ENCODE measurements around the gene KCNMA1. TPM values are rescaled to one million over a fixed set of nuclear protein-coding genes. Genes with fewer than 3 reads are reported as not detected.

The KCNMA1 gene
- total RNA-seq, 1 experiment from 2014 or later: 31.3 TPM

GRCh38 chr10:77037735-77038403 is 599.7 kb downstream of the KCNMA1 start:
- Histone ChIP-seq H3K4me3 (ENCODE audit: low read length) (no peak overlapping the region), H3K79me2 (ENCODE audit: low read length) (no peaks in the 10 kb centered on the region), H3K9me2 (replicated peaks; ENCODE audit: insufficient read depth, low read length) (no peaks in the 10 kb centered on the region), H3K27me3 (ENCODE audit: low read length) (no peaks in the 10 kb centered on the region), H3K36me3 (ENCODE audit: insufficient read depth, low read length) (no peaks in the 10 kb centered on the region), H2AFZ (ENCODE audit: low read length) (no peak overlapping the region), H3K4me1 (ENCODE audit: low read length) (no peaks in the 10 kb centered on the region), H4K20me1 (ENCODE audit: insufficient read depth, low read depth, low read length) (no peaks in the 10 kb centered on the region), H3K4me2 (ENCODE audit: low read depth, low read length, poor library complexity, severe bottlenecking) (no peak overlapping the region), H3K9me3 (ENCODE audit: low read length) (no peaks in the 10 kb centered on the region), H3K9ac (ENCODE audit: low read length) (no peak overlapping the region), H3K27ac (ENCODE audit: low read length) (no peak overlapping the region)
- no peak for DNase-seq

GRCh38 chr10:77036993-77037734 is 600.4 kb downstream of the KCNMA1 start:
- no peaks in the 10 kb centered on the region for H3K9me3 ChIP-seq (ENCODE audit: low read length)
- no peak overlapping the region for H3K4me2 ChIP-seq (ENCODE audit: low read depth, low read length, poor library complexity, severe bottlenecking)
- no peaks in the 10 kb centered on the region for H3K36me3 ChIP-seq (ENCODE audit: insufficient read depth, low read length)
- H3K4me3 ChIP-seq (ENCODE audit: low read length): no peak overlapping the region
- peak; percentile 76 for DNase-seq
- no peaks in the 10 kb centered on the region for H3K9me2 ChIP-seq (replicated peaks; ENCODE audit: insufficient read depth, low read length)
- H3K27me3 ChIP-seq (ENCODE audit: low read length): no peaks in the 10 kb centered on the region
- no peaks in the 10 kb centered on the region for H4K20me1 ChIP-seq (ENCODE audit: insufficient read depth, low read depth, low read length)
- no peaks in the 10 kb centered on the region for H3K4me1 ChIP-seq (ENCODE audit: low read length)
- no peak overlapping the region for H3K27ac ChIP-seq (ENCODE audit: low read length)
- no peaks in the 10 kb centered on the region for H3K79me2 ChIP-seq (ENCODE audit: low read length)
- no peak overlapping the region for H2AFZ ChIP-seq (ENCODE audit: low read length)
- H3K9ac ChIP-seq (ENCODE audit: low read length): no peak overlapping the region

DNA sequence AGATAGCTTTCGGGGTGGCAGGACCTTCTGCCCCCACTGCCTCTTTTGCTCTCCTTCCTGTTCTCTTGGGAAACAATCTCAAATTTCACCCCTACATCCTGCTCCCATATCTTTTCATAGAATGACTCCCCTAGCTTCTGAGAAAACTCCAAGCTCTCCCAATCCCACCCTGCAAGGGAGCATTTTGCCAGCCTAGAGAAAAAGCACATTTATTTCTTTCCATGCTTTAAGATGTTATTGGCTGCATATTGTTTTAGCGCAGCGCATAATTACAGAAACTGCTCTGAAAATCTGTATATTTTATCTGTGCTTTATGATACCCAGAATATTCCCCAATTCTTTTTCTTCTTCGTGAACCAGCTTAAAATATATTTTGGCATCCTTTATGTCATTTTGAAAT is 601.3 kb downstream of the KCNMA1 start:
- no peak overlapping the region for H3K27ac ChIP-seq (ENCODE audit: low read length)
- H3K4me1 ChIP-seq (ENCODE audit: low read length): no peaks in the 10 kb centered on the region
- no peaks in the 10 kb centered on the region for H3K79me2 ChIP-seq (ENCODE audit: low read length)
- no peaks in the 10 kb centered on the region for H3K9me3 ChIP-seq (ENCODE audit: low read length)
- H3K36me3 ChIP-seq (ENCODE audit: insufficient read depth, low read length): no peaks in the 10 kb centered on the region
- no peaks in the 10 kb centered on the region for H3K27me3 ChIP-seq (ENCODE audit: low read length)
- no peak overlapping the region for H3K4me3 ChIP-seq (ENCODE audit: low read length)
- DNase-seq: no peak
- no peak overlapping the region for H3K4me2 ChIP-seq (ENCODE audit: low read depth, low read length, poor library complexity, severe bottlenecking)
- no peak overlapping the region for H2AFZ ChIP-seq (ENCODE audit: low read length)
- no peaks in the 10 kb centered on the region for H4K20me1 ChIP-seq (ENCODE audit: insufficient read depth, low read depth, low read length)
- no peak overlapping the region for H3K9ac ChIP-seq (ENCODE audit: low read length)
- no peaks in the 10 kb centered on the region for H3K9me2 ChIP-seq (replicated peaks; ENCODE audit: insufficient read depth, low read length)

DNA sequence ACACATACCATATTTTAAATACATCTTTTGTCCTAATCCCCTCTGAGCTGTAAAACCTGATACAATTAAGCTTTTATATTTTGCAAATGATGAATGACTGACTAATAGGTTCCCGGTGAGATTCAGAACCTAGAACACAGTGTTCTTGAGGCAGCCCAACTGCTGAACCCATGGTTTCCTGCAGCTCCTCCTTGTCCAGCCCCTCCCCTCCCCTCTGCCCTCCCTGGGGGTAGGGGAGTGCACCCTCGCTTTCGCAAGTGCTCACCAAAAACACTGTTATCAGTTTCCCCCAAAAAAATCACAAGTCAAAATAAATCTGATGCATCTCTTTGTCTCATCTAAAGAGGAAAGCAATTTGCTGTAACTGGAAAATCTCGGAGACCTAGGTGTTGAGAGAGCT is 602.8 kb downstream of the KCNMA1 start:
- Histone ChIP-seq H3K27ac (ENCODE audit: low read length) (no peak overlapping the region), H2AFZ (ENCODE audit: low read length) (no peak overlapping the region), H4K20me1 (ENCODE audit: insufficient read depth, low read depth, low read length) (no peaks in the 10 kb centered on the region), H3K9me3 (ENCODE audit: low read length) (no peaks in the 10 kb centered on the region), H3K27me3 (ENCODE audit: low read length) (no peaks in the 10 kb centered on the region), H3K4me3 (ENCODE audit: low read length) (no peak overlapping the region), H3K4me1 (ENCODE audit: low read length) (no peaks in the 10 kb centered on the region), H3K9ac (ENCODE audit: low read length) (no peak overlapping the region), H3K9me2 (replicated peaks; ENCODE audit: insufficient read depth, low read length) (no peaks in the 10 kb centered on the region), H3K79me2 (ENCODE audit: low read length) (no peaks in the 10 kb centered on the region), H3K4me2 (ENCODE audit: low read depth, low read length, poor library complexity, severe bottlenecking) (no peak overlapping the region), H3K36me3 (ENCODE audit: insufficient read depth, low read length) (no peaks in the 10 kb centered on the region)
- no peak for DNase-seq

- no peaks in the 10 kb centered on the region for H3K79me2 ChIP-seq (ENCODE audit: low read length)
- no peaks in the 10 kb centered on the region for H3K36me3 ChIP-seq (ENCODE audit: insufficient read depth, low read length)
- H3K4me2 ChIP-seq (ENCODE audit: low read depth, low read length, poor library complexity, severe bottlenecking): no peak overlapping the region
- no peak overlapping the region for H3K4me3 ChIP-seq (ENCODE audit: low read length)
- no peak overlapping the region for H3K27ac ChIP-seq (ENCODE audit: low read length)
- no peaks in the 10 kb centered on the region for H3K9me2 ChIP-seq (replicated peaks; ENCODE audit: insufficient read depth, low read length)
- H3K9me3 ChIP-seq (ENCODE audit: low read length): no peaks in the 10 kb centered on the region
- no peak for DNase-seq
- no peaks in the 10 kb centered on the region for H4K20me1 ChIP-seq (ENCODE audit: insufficient read depth, low read depth, low read length)
- no peak overlapping the region for H2AFZ ChIP-seq (ENCODE audit: low read length)
- no peaks in the 10 kb centered on the region for H3K4me1 ChIP-seq (ENCODE audit: low read length)
- H3K9ac ChIP-seq (ENCODE audit: low read length): no peak overlapping the region
- no peaks in the 10 kb centered on the region for H3K27me3 ChIP-seq (ENCODE audit: low read length)
Measured at GRCh38 chr10:77034240-77034639, 603.4 kb downstream of the KCNMA1 start.

DNA sequence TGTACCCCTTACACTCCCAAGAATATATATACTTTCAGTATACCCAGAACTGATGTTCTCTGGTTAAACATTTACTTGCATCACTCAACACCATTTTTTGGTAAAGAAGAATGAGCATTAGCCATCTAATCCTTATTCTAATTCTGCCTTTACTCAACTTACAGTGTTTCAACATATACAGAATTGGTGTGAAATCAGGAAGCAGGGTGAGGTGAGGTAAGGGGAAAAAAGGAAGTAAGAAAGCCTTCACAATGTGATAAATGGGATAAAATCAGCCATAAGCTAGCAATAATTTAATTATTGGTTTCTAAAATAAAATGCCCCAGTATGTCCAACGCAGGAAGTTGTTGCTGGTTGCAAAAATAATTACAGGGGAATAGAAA is 605.4 kb downstream of the KCNMA1 start:
- no peaks in the 10 kb centered on the region for H3K27me3 ChIP-seq (ENCODE audit: low read length)
- H3K9me2 ChIP-seq (replicated peaks; ENCODE audit: insufficient read depth, low read length): no peaks in the 10 kb centered on the region
- H3K36me3 ChIP-seq (ENCODE audit: insufficient read depth, low read length): no peaks in the 10 kb centered on the region
- H3K9ac ChIP-seq (ENCODE audit: low read length): no peak overlapping the region
- no peak overlapping the region for H2AFZ ChIP-seq (ENCODE audit: low read length)
- no peak overlapping the region for H3K27ac ChIP-seq (ENCODE audit: low read length)
- no peaks in the 10 kb centered on the region for H3K4me1 ChIP-seq (ENCODE audit: low read length)
- no peak overlapping the region for H3K4me3 ChIP-seq (ENCODE audit: low read length)
- DNase-seq: no peak
- no peak overlapping the region for H3K4me2 ChIP-seq (ENCODE audit: low read depth, low read length, poor library complexity, severe bottlenecking)
- H4K20me1 ChIP-seq (ENCODE audit: insufficient read depth, low read depth, low read length): no peaks in the 10 kb centered on the region
- H3K79me2 ChIP-seq (ENCODE audit: low read length): no peaks in the 10 kb centered on the region
- H3K9me3 ChIP-seq (ENCODE audit: low read length): no peaks in the 10 kb centered on the region

- Histone ChIP-seq H3K27ac (ENCODE audit: low read length) (no peak overlapping the region), H3K9me2 (replicated peaks; ENCODE audit: insufficient read depth, low read length) (no peaks in the 10 kb centered on the region), H3K9me3 (ENCODE audit: low read length) (no peaks in the 10 kb centered on the region), H3K4me1 (ENCODE audit: low read length) (no peaks in the 10 kb centered on the region), H3K4me2 (ENCODE audit: low read depth, low read length, poor library complexity, severe bottlenecking) (no peak overlapping the region), H3K79me2 (ENCODE audit: low read length) (no peaks in the 10 kb centered on the region), H3K4me3 (ENCODE audit: low read length) (no peak overlapping the region), H2AFZ (ENCODE audit: low read length) (no peak overlapping the region), H3K36me3 (ENCODE audit: insufficient read depth, low read length) (no peaks in the 10 kb centered on the region), H3K9ac (ENCODE audit: low read length) (no peak overlapping the region), H4K20me1 (ENCODE audit: insufficient read depth, low read depth, low read length) (no peaks in the 10 kb centered on the region), H3K27me3 (ENCODE audit: low read length) (no peaks in the 10 kb centered on the region)
- no peak for DNase-seq
Measured at GRCh38 chr10:77031531-77032187, 605.9 kb downstream of the KCNMA1 start.

DNA sequence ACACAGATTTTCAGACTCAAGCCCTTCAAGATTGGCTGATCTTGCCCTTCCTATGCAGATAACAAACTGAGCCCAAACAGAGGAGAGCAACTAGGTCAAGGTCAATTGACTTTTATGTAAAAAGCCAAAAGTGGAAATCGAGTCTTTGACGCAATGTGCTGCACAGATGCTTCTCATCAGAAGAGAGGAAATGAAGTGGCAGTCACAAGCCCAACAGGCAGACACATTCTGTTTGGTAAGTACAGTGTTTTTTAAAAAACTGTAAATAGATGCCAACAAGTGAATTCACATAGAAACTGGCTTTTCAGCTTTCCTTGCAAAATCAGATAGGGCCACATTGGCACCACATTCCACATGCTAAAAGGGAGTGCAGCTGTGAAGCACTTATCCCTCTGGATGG is 606.6 kb downstream of the KCNMA1 start:
- H3K79me2 ChIP-seq (ENCODE audit: low read length): no peaks in the 10 kb centered on the region
- DNase-seq: no peak
- no peak overlapping the region for H3K4me2 ChIP-seq (ENCODE audit: low read depth, low read length, poor library complexity, severe bottlenecking)
- H4K20me1 ChIP-seq (ENCODE audit: insufficient read depth, low read depth, low read length): no peaks in the 10 kb centered on the region
- no peak overlapping the region for H2AFZ ChIP-seq (ENCODE audit: low read length)
- H3K4me3 ChIP-seq (ENCODE audit: low read length): no peak overlapping the region
- no peak overlapping the region for H3K27ac ChIP-seq (ENCODE audit: low read length)
- H3K36me3 ChIP-seq (ENCODE audit: insufficient read depth, low read length): no peaks in the 10 kb centered on the region
- H3K9me3 ChIP-seq (ENCODE audit: low read length): no peaks in the 10 kb centered on the region
- no peaks in the 10 kb centered on the region for H3K4me1 ChIP-seq (ENCODE audit: low read length)
- H3K9ac ChIP-seq (ENCODE audit: low read length): no peak overlapping the region
- no peaks in the 10 kb centered on the region for H3K27me3 ChIP-seq (ENCODE audit: low read length)
- H3K9me2 ChIP-seq (replicated peaks; ENCODE audit: insufficient read depth, low read length): no peaks in the 10 kb centered on the region
